Measurements from ENCODE around the gene NATD1.

DNA sequence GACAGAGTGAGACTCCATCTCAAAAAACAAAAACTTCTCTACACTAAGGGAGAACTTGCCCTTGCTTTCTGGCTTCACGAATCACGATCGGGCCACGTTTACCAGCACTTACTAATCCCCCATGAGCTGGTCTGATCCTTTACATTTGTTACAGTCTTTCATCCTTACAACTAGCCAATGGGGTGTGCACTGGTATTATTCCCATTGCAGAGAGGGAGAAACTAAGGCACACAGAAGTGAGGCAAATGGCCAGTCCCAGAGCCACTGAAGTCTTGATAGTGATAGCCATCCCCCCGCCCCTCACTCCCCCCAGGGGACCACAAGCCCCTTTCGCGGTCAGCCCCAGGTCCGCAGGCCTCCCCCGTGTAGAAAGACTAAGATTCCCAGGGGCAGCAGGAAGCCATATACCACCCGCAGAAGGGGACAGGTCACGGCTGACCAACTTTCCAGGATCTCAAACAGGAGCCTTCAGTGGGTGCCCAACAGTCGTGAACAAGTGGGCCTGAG is 868 bp downstream of the NATD1 start:
- TF ChIP-seq POLR2A (IDR thresholded peaks at IDR 0.05) = no peak
- TF ChIP-seq, protein P1, sequence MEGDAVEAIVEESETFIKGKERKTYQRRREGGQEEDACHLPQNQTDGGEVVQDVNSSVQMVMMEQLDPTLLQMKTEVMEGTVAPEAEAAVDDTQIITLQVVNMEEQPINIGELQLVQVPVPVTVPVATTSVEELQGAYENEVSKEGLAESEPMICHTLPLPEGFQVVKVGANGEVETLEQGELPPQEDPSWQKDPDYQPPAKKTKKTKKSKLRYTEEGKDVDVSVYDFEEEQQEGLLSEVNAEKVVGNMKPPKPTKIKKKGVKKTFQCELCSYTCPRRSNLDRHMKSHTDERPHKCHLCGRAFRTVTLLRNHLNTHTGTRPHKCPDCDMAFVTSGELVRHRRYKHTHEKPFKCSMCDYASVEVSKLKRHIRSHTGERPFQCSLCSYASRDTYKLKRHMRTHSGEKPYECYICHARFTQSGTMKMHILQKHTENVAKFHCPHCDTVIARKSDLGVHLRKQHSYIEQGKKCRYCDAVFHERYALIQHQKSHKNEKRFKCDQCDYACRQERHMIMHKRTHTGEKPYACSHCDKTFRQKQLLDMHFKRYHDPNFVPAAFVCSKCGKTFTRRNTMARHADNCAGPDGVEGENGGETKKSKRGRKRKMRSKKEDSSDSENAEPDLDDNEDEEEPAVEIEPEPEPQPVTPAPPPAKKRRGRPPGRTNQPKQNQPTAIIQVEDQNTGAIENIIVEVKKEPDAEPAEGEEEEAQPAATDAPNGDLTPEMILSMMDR (IDR thresholded peaks at IDR 0.05) = no peak
- no peak for TF ChIP-seq POLR2AphosphoS5 (IDR thresholded peaks at IDR 0.05)
- TF ChIP-seq EP300 (IDR thresholded peaks at IDR 0.05) = no peak
